Lung (tissue), 12 donors: ENCODE measurements around the gene CLDN20. TPM values are rescaled to one million over a fixed set of nuclear protein-coding genes. Genes with fewer than 3 reads are reported as not detected.
A peak's percentile ranks its signal among the peaks of the same experiment; 100 is the strongest.

Experiments used
- ATAC-seq: fragments of 200-7000 bp; cut with Tn5 transposase; one replicate; pipeline ENCODE4 v1.9.1; 2020; ENCODE audit warnings: moderate number of reproducible peaks; ENCODE audit not compliant: insufficient read depth, low FRiP score
- DNase-seq, 3 donors: peaks; one replicate each; pipeline ENCODE4 v3.0.0-alpha.2; 2013 to 2017
- H3K27ac ChIP-seq, 2 donors: one replicate each; pipeline ENCODE4 v1.5.1; 2013; ENCODE audit warnings: mild to moderate bottlenecking in 2 of 2, moderate library complexity in 2 of 2, control low read depth in 1 of 2, inconsistent platforms in 1 of 2, low read depth in 1 of 2, low read length in 1 of 2
- H3K27me3 ChIP-seq, 3 donors: one replicate each; pipeline ENCODE4 v1.5.1; 2013; ENCODE audit warnings: low read length in 2 of 3; ENCODE audit not compliant: control insufficient read depth in 3 of 3, insufficient read depth in 3 of 3
- H3K36me3 ChIP-seq, 4 donors: one replicate each; pipeline ENCODE4 v1.5.1; 2013; ENCODE audit warnings: low read length in 4 of 4, mild to moderate bottlenecking in 1 of 4, moderate library complexity in 1 of 4; ENCODE audit not compliant: control insufficient read depth in 4 of 4, insufficient read depth in 4 of 4
- H3K4me1 ChIP-seq, 5 donors: one replicate each; pipeline ENCODE4 v1.5.1; 2013; ENCODE audit warnings: low read length in 5 of 5, mild to moderate bottlenecking in 2 of 5, moderate library complexity in 1 of 5; ENCODE audit not compliant: control insufficient read depth in 5 of 5, insufficient read depth in 5 of 5
- H3K4me3 ChIP-seq: one replicate; pipeline ENCODE4 v1.5.1; 2013; ENCODE audit warnings: mild to moderate bottlenecking, control low read depth, moderate library complexity
- H3K9ac ChIP-seq, 2 donors: one replicate each; pipeline ENCODE4 v1.5.1; 2013; ENCODE audit warnings: low read length in 2 of 2, control low read depth in 1 of 2; ENCODE audit not compliant: insufficient read depth in 1 of 2
- H3K9me3 ChIP-seq, 4 donors: one replicate each; pipeline ENCODE4 v1.5.1; 2013; ENCODE audit warnings: low read length in 3 of 4, mild to moderate bottlenecking in 1 of 4, moderate library complexity in 1 of 4; ENCODE audit not compliant: control insufficient read depth in 4 of 4, insufficient read depth in 3 of 4
- WGBS, 2 donors: extraction: QIAGEN DNeasy Blood & Tissue Kit; methylation state at CpG; one replicate each; pipeline ENCODE4 v1.1.7; 2013; 5-methylcytosine and 5-hydroxymethylcytosine counted together
- polyA plus RNA-seq, 2 donors: library from polyadenylated mRNA; stranded (reverse); fragments of 200-250 nt; gene quantifications; one replicate each; pipeline ENCODE4 v1.2.1, GENCODE V29; 2013
- total RNA-seq, 2 donors: library from RNA; depleted of rRNA in 1 of 2; stranded (reverse); fragments of >200 nt in 1 of 2; gene quantifications; one replicate each; pipeline ENCODE4 v1.2.1, GENCODE V29; 2014 to 2021
- TF ChIP-seq, protein P1 (sequence below): IDR thresholded peaks from 2 replicates; pipeline ENCODE4 v1.5.1; 2012; ENCODE audit warnings: mild to moderate bottlenecking; ENCODE audit errors: control extremely low read depth, extremely low read depth
- donor health status: control.
- donor health status: control.
- donor health status: Bipolar disorder and iron deficiency.
- donor health status: healthy.
- donor health status: DM: yes; HTN: yes; CAD: no.

Gene CLDN20
- total and polyA plus RNA-seq, 4 donors, result not detected

DNA sequence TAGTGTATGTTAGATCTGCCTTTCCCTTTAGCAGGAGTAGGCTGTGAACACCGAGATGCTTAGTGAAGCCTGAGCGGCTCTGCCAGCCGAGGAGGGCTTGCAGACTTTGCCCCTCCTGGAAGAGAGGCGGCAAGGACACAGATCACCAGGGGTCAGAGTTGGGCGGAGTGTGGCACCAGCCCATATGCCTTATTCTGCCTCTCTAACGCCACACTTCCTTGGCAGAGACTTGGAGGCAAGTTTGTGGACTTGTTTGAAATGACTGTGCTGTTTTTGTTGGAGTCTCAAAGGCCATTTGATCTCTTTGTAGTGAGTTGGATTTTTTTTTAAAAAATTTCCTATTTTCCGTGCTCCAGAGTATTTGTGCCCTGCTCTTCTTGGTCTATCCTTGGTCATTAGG is 44.5 kb upstream of the CLDN20 start:
- no peak for ATAC-seq

DNA sequence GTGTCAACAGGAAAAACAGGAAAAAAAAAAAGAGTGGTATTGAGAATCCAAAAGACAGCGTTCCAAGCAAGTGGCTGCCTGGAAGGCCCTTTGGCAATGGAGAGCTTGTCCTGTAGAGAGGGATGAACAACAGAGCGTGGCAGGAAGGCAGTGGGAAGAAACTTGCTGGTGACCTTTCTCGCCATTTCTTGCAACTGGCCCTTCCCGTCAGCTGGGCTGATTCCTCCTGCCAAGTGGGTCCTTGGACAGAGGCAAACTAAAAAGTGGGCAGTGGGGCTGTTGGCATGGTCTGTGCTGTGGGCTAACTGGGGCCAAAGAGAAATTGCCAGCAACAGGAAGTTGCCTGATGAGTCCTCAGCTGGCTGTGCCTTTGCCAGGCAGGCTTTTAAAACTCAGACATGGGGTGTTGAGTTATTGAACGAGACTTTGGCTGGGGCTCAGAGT is 43.9 kb upstream of the CLDN20 start:
- TF ChIP-seq, protein P1, sequence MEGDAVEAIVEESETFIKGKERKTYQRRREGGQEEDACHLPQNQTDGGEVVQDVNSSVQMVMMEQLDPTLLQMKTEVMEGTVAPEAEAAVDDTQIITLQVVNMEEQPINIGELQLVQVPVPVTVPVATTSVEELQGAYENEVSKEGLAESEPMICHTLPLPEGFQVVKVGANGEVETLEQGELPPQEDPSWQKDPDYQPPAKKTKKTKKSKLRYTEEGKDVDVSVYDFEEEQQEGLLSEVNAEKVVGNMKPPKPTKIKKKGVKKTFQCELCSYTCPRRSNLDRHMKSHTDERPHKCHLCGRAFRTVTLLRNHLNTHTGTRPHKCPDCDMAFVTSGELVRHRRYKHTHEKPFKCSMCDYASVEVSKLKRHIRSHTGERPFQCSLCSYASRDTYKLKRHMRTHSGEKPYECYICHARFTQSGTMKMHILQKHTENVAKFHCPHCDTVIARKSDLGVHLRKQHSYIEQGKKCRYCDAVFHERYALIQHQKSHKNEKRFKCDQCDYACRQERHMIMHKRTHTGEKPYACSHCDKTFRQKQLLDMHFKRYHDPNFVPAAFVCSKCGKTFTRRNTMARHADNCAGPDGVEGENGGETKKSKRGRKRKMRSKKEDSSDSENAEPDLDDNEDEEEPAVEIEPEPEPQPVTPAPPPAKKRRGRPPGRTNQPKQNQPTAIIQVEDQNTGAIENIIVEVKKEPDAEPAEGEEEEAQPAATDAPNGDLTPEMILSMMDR, result no peak
- DNase-seq, result peak in 1 of 3 donors; percentile 35
- 82 to 87% methylated on average over 5 of the region's 5 CpGs for WGBS, 2 donors
- no peak overlapping the region for H3K27ac ChIP-seq
- no peaks in the 10 kb centered on the region for H3K36me3 ChIP-seq
- no peaks in the 10 kb centered on the region for H3K27me3 ChIP-seq
- no peak overlapping the region for H3K4me3 ChIP-seq
- peaks cover 0 to 2% (median 0%) of the 10 kb centered on the region in 4 donors for H3K9me3 ChIP-seq
- ATAC-seq, result no peak
- peaks cover 0 to 19% (median 0%) of the 10 kb centered on the region in 5 donors for H3K4me1 ChIP-seq
- no peak overlapping the region for H3K9ac ChIP-seq

More for the DNA sequence above, 44.5 kb upstream of the CLDN20 start:
- no peak overlapping the region for H3K27ac ChIP-seq
- no peak for DNase-seq
- H3K9ac ChIP-seq, result no peak overlapping the region
- peaks cover 0 to 19% (median 0%) of the 10 kb centered on the region in 5 donors for H3K4me1 ChIP-seq
- WGBS, 2 donors, result 86 to 95% methylated on average over 7 of the region's 7 CpGs
- H3K36me3 ChIP-seq, result no peaks in the 10 kb centered on the region
- no peaks in the 10 kb centered on the region for H3K27me3 ChIP-seq
- H3K9me3 ChIP-seq, result peaks cover 0 to 2% (median 0%) of the 10 kb centered on the region in 4 donors
- TF ChIP-seq, protein P1, result no peak
- no peak overlapping the region for H3K4me3 ChIP-seq

DNA sequence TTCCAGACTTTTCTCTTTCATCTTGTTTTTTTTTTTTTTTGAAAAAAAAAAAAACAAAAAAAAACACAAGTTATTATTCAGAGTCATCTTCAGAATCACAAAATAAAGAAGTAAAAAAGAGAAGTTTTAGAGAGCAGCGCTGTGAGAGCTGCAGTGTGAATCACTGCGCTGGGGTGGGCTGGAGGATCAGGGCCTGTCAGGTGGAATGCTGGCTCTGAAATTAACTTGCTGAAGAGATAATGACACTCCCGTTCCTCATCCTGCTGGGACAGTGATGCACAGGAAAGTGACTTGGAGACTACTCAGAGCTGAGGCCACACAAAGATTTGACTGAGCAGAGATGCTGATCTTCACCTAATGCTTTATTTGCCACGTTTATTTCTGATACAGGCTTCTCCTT is 42.7 kb upstream of the CLDN20 start:
- WGBS, 2 donors, result 55 to 70% methylated on average over 4 of the region's 4 CpGs
- H3K36me3 ChIP-seq, result no peaks in the 10 kb centered on the region
- no peak overlapping the region for H3K27ac ChIP-seq
- H3K9me3 ChIP-seq, result peaks cover 0 to 2% (median 0%) of the 10 kb centered on the region in 4 donors
- H3K4me3 ChIP-seq, result no peak overlapping the region
- H3K9ac ChIP-seq, result no peak overlapping the region
- ATAC-seq (no peak), DNase-seq (no peak)
- H3K4me1 ChIP-seq, result peaks cover 0 to 19% (median 0%) of the 10 kb centered on the region in 5 donors
- TF ChIP-seq, protein P1, result no peak
- H3K27me3 ChIP-seq, result no peaks in the 10 kb centered on the region

DNA sequence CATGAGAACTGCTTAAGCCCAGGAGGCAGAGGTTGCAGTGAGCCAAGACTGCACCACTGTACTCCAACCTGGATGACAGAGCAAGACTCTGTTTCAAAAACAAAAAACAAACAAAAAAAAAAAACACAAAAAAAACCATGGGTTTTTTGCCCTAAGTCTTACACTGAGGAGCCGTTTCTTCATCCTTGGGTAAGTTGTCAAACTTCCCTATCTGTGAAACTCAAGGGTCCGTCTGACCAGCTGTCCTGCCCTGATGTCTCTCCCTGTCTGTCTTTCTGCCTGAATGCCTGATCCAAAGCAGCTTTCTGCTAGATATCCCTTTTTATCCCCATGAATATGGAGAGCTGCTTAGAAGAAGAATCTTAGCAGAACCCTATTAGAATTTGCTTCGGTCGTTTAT is 41.3 kb upstream of the CLDN20 start:
- DNase-seq (no peak), ATAC-seq (no peak)
- Histone ChIP-seq H3K27ac (no peak overlapping the region), H3K27me3 (no peaks in the 10 kb centered on the region), H3K4me1 (peaks cover 0 to 7% (median 0%) of the 10 kb centered on the region in 5 donors), H3K9ac (no peak overlapping the region), H3K4me3 (no peak overlapping the region), H3K36me3 (no peaks in the 10 kb centered on the region), H3K9me3 (peaks cover 0 to 2% (median 0%) of the 10 kb centered on the region in 4 donors)
- WGBS, 2 donors, result 69 to 80% methylated on average over 4 of the region's 4 CpGs
- TF ChIP-seq, protein P1, result no peak
